GM12878 (cell line): ENCODE data around the gene EMB.
"Not testable (repeated sequence)": the region's sequence is repeated elsewhere in the genome, so short reads cannot be mapped to it uniquely, and the experiment has no call there.

Experiments used
- BHLHE40 ChIP-seq, 2 experiments: fragments of 450-650 bp in 1 of 2; IDR thresholded peaks; 2 replicates each; pipeline ENCODE4 v1.6.1; 2011 to 2017; ENCODE audit warnings: low read depth in 2 of 2, borderline replicate concordance in 1 of 2, improper control_type of control experiment in 1 of 2, low read length in 1 of 2, mild to moderate bottlenecking in 1 of 2
- CTCF ChIP-seq, 3 experiments: IDR thresholded peaks in 2 of 3; conservative IDR thresholded peaks in 1 of 3; 2 replicates each; pipeline ENCODE4 v1.5.1; 2011; ENCODE audit warnings: low read depth in 3 of 3, low read length in 3 of 3, mild to moderate bottlenecking in 3 of 3, control low read depth in 2 of 3, moderate library complexity in 2 of 3, inconsistent platforms in 1 of 3, mixed read lengths in 1 of 3; ENCODE audit not compliant: control insufficient read depth in 2 of 3, insufficient read depth in 1 of 3; ENCODE audit errors: extremely low read depth in 1 of 3
- FOXK2 ChIP-seq: fragments of 450-650 bp; IDR thresholded peaks from 2 replicates; pipeline ENCODE4 v1.6.1; 2017; ENCODE audit warnings: mild to moderate bottlenecking, moderate library complexity
- GATAD2B ChIP-seq: fragments of 450-650 bp; conservative IDR thresholded peaks from 2 replicates; pipeline ENCODE4 v1.6.1; 2017; ENCODE audit warnings: low read depth, mild to moderate bottlenecking, moderate library complexity
- MYC ChIP-seq: IDR thresholded peaks from 2 replicates; pipeline ENCODE4 v1.6.1; 2011; ENCODE audit warnings: mild to moderate bottlenecking, low read length, moderate library complexity, inconsistent platforms; ENCODE audit not compliant: insufficient read depth, insufficient replicate concordance, insufficient read length, severe bottlenecking
- RCOR1 ChIP-seq: conservative IDR thresholded peaks from 2 replicates; pipeline ENCODE4 v1.6.1; 2012; ENCODE audit warnings: low read depth, low read length, improper control_type of control experiment
- TAF1 ChIP-seq: IDR thresholded peaks from 2 replicates; pipeline ENCODE4 v1.6.1; 2011; ENCODE audit warnings: mild to moderate bottlenecking, low read depth, low read length, borderline replicate concordance
- ZBTB4 ChIP-seq: fragments of 450-650 bp; formaldehyde crosslinking; IDR thresholded peaks from 2 replicates; pipeline ENCODE4 v1.4.0; 2022; ENCODE audit warnings: mild to moderate bottlenecking, moderate library complexity
- ZZZ3 ChIP-seq: IDR thresholded peaks from 2 replicates; pipeline ENCODE4 v1.6.1; 2011; ENCODE audit warnings: low read depth; ENCODE audit not compliant: control insufficient read depth, insufficient read length
- TF ChIP-seq, protein P1 (sequence below): fragments of 450-650 bp; IDR thresholded peaks from 2 replicates; pipeline ENCODE4 v1.6.1; 2017; ENCODE audit warnings: low read depth, mild to moderate bottlenecking, moderate library complexity

GRCh38 chr5:50431133-50431904 is 9.8 kb downstream of the EMB start:
- TF ChIP-seq BHLHE40 (IDR thresholded peaks at IDR 0.05; ENCODE audit: borderline replicate concordance in 1 of 2, low read depth in 2 of 2, low read length in 1 of 2); GATAD2B; FOXK2; RCOR1; CTCF (IDR thresholded peaks at IDR 0.05 in 2 of 3, conservative IDR thresholded peaks at IDR 0.05 in 1 of 3; ENCODE audit: control insufficient read depth in 2 of 3, extremely low read depth in 1 of 3, insufficient read depth in 1 of 3, low read depth in 3 of 3, low read length in 3 of 3); MYC; ZZZ3; TAF1; ZBTB4 (CRISPR knock-in tag): not testable (repeated sequence)
- TF ChIP-seq, protein P1, sequence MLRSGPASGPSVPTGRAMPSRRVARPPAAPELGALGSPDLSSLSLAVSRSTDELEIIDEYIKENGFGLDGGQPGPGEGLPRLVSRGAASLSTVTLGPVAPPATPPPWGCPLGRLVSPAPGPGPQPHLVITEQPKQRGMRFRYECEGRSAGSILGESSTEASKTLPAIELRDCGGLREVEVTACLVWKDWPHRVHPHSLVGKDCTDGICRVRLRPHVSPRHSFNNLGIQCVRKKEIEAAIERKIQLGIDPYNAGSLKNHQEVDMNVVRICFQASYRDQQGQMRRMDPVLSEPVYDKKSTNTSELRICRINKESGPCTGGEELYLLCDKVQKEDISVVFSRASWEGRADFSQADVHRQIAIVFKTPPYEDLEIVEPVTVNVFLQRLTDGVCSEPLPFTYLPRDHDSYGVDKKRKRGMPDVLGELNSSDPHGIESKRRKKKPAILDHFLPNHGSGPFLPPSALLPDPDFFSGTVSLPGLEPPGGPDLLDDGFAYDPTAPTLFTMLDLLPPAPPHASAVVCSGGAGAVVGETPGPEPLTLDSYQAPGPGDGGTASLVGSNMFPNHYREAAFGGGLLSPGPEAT, result not testable (repeated sequence)
